Measurements from ENCODE around the gene KCNG4. TPM values are rescaled to one million over a fixed set of nuclear protein-coding genes. Genes with fewer than 3 reads are reported as not detected.
"Not testable (repeated sequence)": the region's sequence is repeated elsewhere in the genome, so short reads cannot be mapped to it uniquely, and the experiment has no call there.

The KCNG4 gene
- total and polyA plus RNA-seq, 2 of the 8 experiments (the other 6 are each of a cell fraction or from before 2014, with no cell fraction given): not detected

DNA sequence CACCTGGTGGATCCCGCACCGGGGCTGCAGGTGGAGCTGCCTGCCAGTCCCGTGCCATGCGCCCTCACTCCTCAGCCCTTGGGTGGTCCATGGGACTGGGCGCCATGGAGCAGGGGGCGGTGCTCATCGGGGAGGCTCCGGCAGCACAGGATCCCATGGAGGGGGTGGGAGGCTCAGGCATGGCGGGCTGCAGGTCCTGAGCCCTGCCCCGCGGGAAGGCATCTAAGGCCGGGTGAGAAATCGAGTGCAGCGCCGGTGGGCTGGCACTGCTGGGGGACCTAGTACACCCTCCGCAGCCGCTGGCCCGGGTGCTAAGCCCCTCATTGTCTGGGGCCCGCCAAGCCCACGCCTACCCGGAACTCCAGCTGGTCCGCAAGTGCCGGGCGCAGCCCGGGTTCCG, 35.3 kb downstream of the KCNG4 start:
- H3K27me3 ChIP-seq (replicated peaks in 1 of 4; ENCODE audit: control insufficient read depth in 3 of 4, extremely low read depth in 1 of 4, insufficient read depth in 3 of 4, low read length in 3 of 4); H3K14ac ChIP-seq (ENCODE audit: insufficient read length); H3K4me2 ChIP-seq (ENCODE audit: insufficient read depth in 1 of 2, low read depth in 2 of 2, low read length in 2 of 2); H4K5ac ChIP-seq (ENCODE audit: insufficient read length, low read depth, low read length); H3K79me2 ChIP-seq (ENCODE audit: control insufficient read depth in 1 of 2, insufficient read depth in 2 of 2, low read length in 2 of 2); H2BK120ac ChIP-seq (replicated peaks; ENCODE audit: low read depth, low read length); H3K23ac ChIP-seq (ENCODE audit: insufficient read length); H4K91ac ChIP-seq (replicated peaks; ENCODE audit: insufficient read length, low read length); H3K23me2 ChIP-seq (ENCODE audit: low read depth, low read length); H3K27ac ChIP-seq (ENCODE audit: low read depth, low read length); H3K18ac ChIP-seq (ENCODE audit: extremely low read depth, low read length); H2BK20ac ChIP-seq (ENCODE audit: low read length); H2BK15ac ChIP-seq (ENCODE audit: low read length); H2AFZ ChIP-seq (ENCODE audit: low read length); H3K79me1 ChIP-seq (ENCODE audit: low read depth, low read length); FAIRE-seq; H4K8ac ChIP-seq (ENCODE audit: extremely low read depth, insufficient read depth, low read length); H3K4ac ChIP-seq (replicated peaks; ENCODE audit: insufficient read length, low read depth, low read length); H3K56ac ChIP-seq (replicated peaks; ENCODE audit: insufficient read length, low read depth, low read length); H3K4me3 ChIP-seq (ENCODE audit: extremely low read depth in 1 of 4, insufficient read depth in 2 of 4, low read depth in 3 of 4, low read length in 4 of 4); H2AK5ac ChIP-seq (ENCODE audit: low read depth, low read length); H2BK5ac ChIP-seq (ENCODE audit: low read depth, low read length); H4K20me1 ChIP-seq (replicated peaks in 1 of 2; ENCODE audit: control insufficient read depth in 1 of 2, insufficient read depth in 2 of 2, low read length in 2 of 2); H3K9me3 ChIP-seq (ENCODE audit: insufficient read depth in 2 of 2, low read depth in 1 of 2, low read length in 1 of 2); H3K36me3 ChIP-seq (ENCODE audit: control insufficient read depth in 2 of 4, insufficient read depth in 4 of 4, low read length in 3 of 4); DNase-seq (ENCODE audit: low read depth in 1 of 2, low spot score in 2 of 2); H3K4me1 ChIP-seq (replicated peaks in 1 of 4; ENCODE audit: control insufficient read depth in 3 of 4, insufficient read depth in 4 of 4, low read length in 3 of 4); H2BK12ac ChIP-seq (ENCODE audit: low read depth, low read length); H3K9ac ChIP-seq (replicated peaks in 1 of 4; ENCODE audit: extremely low read depth in 1 of 4, low read depth in 3 of 4, low read length in 3 of 4): not testable (repeated sequence)
- 93% methylated on average over 18 of the region's 26 CpGs; no CpG with 5 or more reads in 1 of the 2 experiments for WGBS, 2 experiments (ENCODE audit: extremely low coverage in 1 of 2, insufficient coverage in 1 of 2, insufficient read length in 1 of 2, insufficient replicate concordance in 2 of 2, low coverage in 1 of 2, low lambda C conversion rate in 2 of 2, missing lambda C conversion rate in 1 of 2)
- CTCF ChIA-PET (ENCODE audit: partially characterized antibody): interaction anchor here (1.5 kb wide), 1 partner anchor 73 kb away, joined by 4 read pairs; no protein-coding TSS in a partner anchor
- POLR2A ChIA-PET (ENCODE audit: partially characterized antibody): interaction anchor here (2.5 kb wide), 1 partner anchor 14 kb away, joined by 6 read pairs; the partner anchor contains the start of gene ADAD2

Measured in H1 (cell line).